ENCODE measurements around the gene CCDC192.

Gene CCDC192

DNA sequence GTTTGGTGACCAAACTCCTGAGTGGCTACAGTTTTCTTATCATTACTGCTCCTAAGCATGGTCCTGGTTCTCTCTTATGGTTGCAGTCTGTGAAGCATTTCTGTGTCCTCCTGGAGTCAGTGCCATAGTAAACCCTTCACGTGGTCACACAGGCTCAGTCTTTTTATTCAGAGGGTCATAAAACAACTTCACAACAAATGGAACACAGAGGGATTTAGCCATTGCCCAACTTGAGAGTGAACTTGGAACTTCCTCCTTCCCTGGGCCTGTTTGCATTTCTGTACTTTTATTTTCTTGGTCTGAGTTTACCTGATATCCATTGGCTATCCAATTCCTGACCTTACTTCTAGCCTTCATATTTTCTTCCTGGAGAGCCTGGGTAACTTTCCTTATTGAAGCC, 144.9 kb downstream of the CCDC192 start:
- DNase-seq: no peak

DNA sequence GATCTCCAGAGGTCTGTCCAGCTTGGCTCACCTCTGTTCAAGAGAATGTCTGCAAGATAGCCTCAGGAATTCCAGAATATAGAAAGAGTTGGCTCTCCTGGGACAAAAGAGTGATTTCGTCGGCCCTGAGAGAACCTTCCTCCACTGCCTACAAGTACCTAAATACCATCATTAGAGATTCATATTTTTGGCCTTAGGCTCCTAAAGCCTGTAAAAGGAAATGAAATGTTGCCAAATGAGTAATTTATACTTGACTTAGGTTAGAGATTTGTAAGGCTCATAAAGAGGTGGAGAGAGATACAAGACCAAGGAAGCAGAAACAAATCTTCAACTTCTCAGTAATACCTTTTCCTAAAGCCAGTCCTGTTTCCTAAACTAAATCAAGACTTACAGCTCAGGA, 146.2 kb downstream of the CCDC192 start:
- no peak for DNase-seq

DNA sequence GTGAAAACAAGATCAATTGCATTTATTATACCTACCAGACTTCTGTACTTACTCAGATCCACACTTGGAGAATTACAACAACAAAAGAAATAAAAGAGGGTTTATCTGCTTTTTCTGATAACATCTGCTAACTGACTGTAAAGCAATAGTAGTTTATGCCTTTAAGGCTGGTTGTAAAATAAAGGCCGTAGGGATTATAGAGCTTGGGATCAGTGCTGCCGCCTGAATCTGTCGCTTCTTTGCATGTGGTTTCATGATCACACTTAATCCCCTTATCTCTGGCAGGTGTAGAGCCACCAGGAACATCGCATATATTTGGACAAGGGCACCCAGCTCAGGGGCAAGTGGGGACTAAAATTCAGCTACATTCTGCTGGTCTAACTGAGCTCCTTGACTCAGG, 146.7 kb downstream of the CCDC192 start:
- DNase-seq: no peak

DNA sequence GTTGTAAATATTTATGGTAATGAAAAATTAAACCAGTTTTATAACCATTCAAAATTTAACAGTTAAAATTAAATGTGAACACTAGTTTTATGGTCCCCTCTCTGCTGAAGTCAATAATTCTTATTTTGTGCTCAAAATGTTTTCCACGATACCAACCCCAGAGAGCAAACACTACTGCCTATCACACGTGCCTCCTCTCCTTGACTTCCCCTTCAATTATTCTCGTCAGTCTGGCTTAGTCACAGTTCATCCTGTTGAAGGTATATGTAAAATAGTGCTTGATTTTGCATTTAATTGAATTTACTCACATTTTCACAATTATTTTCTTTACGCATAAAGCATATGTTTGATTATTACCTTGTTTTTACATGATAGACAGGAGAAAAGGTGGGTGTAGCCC, 148.8 kb downstream of the CCDC192 start:
- no peak for DNase-seq

DNA sequence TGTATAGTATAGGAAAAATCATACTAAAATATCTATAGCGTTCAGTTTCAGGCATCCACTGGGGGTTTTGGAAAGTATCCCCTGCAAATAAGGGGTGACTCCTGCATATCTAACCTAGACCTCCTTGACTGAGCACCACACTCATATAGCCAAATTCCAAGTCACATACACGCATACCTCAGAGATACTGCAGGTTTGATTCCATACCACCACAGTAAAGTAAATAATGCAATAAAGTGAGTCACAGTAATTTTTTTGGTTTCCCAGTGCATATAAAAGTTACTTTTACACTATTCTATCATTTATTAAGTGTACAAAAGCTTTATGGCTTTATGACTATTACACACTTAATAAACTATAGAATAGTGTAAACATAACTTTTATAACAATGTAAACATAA, 151.3 kb downstream of the CCDC192 start:
- no peak for DNase-seq

DNA sequence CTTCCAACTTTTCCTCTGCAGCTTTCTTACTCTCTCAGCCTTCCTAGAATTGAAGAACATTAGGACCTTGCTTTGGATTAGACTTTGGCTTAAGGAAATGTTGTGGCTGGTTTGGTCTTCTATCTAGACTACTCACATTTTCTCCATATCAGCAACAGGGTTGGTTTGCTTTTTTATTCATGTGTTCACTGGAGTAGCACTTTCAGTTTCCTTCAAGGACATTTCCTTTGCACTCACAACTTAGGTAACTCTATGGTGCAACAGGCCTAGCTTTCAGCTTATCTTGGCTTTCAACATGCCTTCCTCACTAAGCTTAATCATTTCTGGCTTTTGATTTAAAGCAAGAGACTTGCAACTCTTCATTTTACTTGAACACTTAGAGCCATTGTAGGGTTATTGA, 153.1 kb downstream of the CCDC192 start:
- DNase-seq: no peak

DNA sequence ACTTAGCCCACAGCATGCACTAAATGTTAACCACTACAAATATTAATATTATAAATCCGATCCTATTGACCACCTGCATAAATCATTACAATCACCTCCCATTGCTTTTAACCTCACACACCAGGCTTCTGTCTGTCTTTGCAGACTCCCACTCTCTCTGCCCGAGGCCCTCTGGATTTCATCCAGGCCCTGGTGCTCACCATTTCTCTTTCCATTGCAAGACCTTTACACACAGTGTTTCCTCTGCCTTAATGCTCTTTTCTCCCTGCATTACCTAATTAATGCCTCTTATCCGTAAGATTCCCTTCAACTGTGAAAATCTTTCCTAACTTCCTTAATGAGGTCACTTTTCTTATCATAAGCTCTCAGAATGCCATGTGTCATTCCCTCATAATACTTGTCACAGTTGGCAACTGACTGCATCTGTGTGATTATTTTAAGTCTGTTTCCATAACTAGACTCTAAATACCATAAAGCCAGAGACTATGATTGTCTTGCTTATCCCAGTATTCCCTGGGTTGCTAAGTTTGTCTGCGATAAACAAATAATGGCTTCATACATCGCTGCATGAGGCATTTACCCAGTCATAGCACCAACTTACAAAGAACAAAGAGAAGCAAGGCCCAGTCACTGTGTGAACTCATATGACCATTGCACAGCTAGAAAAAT, 155.1 kb downstream of the CCDC192 start:
- no peak for DNase-seq

DNA sequence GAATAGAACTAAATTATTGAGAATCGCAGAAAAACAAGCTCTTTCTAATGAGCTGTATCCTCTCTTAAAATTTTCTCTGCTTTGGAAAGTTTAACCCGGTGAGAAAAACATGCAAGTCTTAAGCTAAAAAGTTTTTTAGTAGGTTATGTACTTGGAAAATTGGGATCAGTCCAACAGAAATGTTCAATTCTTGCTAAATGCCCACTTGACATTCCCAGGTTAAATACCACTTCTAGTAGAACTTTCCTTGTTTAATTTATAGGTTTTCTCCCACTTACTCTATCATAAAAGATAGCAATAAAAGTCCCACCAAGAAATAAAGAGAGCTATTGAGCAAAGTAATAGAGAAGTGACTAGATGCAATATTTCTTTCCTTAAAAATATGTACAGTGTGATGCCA, 157.1 kb downstream of the CCDC192 start:
- no peak for DNase-seq

DNA sequence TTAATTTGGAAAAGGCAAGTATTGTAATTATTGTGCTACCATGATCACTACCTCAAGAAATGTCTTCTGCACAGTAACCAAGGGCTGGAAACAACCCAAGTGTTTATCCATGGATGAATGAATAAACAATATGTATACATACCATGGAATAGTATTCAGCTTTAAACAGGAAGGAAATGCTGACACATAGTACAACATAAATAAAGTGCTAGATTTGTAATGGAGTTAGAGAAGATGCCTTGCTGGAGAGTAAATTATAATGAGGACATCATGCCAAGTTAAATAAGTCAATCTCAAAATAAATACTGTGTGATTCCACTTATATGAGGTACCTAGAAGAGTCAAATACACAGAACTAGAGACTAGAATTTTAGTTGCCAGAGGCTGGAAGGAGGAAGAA, 160.0 kb downstream of the CCDC192 start:
- DNase-seq: no peak

DNA sequence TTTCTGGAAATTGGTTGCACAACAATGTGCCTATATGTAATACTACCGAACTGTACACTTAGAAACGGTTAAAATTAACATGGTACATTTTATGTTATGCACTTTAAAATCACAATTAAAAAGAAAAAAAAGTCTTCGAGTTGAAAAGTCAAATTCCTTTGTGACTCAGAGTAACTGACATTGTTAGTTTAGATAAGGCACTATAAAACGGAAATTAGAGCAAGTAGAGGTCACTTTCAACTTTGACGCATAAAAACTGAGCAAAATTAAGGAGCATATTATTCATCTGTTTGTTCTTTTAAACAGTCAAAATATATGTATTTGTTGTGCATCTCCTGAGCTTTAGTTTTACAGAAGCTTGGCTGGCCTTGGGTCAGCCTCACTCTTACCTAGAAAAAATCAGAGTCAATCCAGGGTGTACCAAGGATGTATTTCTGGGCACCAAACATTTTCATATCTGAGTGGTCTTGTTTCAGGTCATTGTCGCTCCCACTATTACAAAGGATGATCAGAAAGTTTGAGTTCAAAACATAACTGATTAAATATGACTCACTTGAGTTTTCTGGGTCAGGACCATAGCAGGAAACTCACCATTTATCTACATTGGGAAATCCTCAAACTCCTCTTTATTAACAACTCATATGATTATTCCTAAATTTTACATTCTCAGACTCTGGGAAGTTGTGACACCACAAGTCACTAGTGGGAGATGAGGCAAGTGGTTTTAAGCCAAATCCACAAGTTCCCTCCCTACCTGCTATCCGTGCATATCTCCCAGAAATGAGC, 160.6 kb downstream of the CCDC192 start:
- DNase-seq: no peak

DNA sequence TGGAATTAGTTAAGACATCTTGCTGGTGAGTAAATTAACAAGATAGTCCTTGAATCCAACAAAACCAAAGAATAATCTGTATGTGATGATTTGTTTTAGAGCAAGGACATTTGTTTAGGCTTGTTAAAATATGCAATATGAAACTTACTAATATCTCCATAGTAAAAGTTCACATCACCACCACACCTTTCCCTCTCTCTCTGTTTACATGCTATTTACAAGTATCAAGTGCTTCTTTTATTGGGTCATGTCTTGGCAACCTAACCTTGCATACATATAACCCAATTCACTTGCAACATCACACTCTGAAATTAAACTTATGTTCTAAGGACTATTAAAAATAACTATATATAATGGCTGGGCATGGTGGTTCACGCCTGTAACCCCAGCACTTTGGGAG, 161.3 kb downstream of the CCDC192 start:
- no peak for DNase-seq

DNA sequence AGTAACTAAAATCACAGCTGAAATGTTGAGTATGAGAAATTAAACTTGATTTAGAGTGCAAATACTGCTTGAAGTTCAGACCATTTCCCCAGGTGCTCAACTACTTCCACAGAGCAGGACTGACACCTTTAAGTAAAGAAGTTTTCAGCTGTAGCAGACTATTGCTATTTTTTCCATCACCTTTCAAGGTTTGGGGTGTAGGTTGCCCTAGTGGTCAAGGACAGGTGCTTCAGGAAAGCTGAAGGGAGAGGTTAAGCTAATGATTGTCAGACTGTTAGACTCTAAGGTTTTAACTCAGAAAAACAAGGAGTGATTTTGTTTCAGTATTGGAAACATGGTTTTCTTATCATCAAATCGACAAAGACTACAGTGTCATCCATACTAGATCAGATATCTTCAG, 162.1 kb downstream of the CCDC192 start:
- no peak for DNase-seq

DNA sequence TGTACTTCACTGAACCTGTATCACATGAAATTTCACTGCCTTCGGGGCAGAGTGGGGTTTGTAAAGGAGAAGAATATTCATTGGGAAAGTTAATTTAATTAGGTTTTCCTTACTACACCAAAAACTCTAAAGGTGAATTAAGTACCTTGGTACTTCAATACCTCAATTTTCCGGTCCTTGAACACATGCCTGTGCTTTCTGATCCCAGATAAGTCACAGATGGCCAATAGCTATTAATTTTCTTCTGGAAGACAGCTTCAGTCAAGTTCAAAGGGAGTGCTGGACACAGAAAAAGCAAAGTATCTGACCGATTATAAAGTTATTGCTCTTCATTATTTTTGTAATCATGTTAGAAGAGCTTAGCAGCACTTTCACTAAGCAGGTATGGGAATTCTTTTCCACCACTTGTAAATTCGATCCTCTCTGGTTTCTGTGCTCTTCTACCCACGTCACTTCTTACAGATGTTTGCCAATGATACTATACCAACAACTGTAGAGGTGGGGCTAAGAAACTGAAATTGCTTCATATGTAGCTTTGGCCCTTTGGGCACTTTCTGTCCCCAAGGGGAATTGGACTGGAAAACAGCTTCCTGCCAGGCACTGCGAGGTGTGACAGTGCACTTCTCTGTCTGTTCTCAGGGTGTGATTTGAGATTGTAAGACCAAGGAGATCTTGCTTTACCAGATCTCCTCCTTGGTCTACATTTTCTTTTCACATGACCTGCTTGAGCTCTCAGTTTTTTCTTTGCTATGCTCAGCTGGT, 164.0 kb downstream of the CCDC192 start:
- DNase-seq: no peak

DNA sequence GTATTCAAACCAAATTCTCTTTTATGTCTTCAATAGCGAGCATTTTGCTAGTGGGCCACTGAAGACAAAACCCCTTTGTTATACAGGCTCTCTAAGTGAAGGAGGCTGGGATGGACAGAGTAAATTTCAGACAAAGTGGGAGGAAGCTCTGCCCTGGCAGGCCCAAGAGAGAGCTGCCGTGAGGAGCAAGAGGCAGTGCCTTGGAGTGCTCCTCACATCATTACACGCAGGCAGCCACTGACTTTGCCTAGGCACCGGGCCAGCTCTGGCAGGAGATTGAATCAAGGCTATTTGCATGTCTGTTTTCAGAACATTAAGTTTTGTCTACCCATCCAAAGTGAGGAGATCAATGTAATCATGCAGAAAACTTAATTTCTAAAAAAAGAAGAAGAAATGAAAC, 167.7 kb downstream of the CCDC192 start:
- no peak for DNase-seq

DNA sequence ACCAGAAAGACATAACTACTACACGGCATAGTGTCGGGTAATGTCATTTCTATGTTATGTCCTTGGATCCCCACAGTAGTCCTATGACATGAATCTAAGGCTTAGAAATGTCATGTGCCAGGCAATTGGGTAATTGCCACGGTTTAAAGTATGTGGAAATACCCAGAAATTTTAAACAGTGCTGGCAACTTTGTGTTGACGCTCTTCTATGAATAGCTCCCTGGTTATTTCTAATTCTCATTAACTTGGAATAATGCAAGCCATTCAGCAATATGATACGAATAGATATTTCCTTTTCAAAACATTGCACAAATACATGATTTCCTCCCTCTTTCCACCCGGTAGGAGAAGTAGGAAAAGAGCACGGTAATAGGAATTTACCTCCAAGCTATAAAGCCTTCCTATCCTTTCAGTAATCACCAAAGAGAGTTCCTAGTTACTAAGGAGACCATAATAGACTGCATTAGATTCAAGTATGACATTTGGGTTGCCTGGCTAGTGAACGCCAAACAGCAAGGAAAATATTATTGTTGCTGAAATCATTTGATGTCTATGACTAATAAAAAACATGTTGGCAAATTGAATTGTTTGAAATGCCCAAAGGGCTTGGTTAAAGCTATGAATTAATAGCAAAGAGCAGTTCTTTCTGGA, 168.4 kb downstream of the CCDC192 start:
- no peak for DNase-seq

DNA sequence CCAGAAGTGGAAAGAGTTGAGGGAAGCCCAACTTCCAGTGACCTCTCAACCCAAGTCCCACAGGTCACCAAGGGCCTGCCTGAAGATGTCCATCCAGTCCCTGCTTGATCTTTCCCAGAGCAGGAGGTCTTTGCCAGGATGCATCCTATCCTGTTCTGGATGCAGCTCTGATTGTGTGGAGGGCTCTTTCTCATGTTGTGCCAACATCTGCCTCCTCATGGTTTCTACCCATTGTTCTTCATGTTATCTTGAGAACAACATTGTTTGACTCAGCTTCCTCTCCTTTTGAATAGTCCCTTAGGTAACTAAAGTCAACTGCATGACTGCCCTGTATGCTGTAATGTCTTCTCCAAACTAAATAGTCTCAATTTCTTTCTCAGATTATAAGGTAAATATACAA, 169.3 kb downstream of the CCDC192 start:
- DNase-seq: no peak

DNA sequence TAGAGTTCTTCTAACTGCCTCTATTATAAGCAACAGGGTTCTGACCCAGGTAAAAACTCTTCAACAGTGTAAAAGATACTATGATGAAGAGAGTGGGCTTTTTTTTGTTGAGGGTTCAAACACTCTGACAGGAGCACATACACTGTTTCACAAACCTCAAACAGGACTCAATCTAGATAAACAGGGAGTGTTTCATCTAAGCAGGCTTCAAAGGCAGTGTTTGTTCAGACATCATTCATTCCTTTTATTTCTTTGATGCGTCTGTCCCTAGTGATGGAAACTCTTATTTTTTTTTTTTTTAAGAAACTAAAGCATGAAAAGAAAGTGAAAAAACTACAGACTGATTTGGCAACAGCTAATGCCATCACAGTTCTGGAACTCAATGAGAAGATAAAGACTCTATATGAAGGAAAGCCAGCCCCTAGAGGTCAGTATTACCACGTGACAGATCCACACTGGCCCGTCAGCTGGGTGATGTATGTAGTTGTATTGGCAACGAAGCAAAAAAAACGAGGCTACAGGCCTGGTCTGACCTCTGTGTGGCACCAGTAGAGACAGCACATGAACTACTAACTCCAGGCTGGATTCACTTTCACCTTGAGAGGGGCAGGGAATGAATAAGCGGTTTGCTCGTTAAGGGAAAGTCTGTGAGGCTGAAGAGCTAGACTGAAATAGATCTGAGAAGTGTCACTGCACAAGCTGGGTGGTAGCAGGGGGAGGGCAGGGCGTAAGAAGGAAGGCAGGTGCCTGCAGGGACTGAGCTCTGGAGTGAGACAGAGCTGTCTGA, 172.2 kb downstream of the CCDC192 start:
- peak; percentile 2 for DNase-seq

DNA sequence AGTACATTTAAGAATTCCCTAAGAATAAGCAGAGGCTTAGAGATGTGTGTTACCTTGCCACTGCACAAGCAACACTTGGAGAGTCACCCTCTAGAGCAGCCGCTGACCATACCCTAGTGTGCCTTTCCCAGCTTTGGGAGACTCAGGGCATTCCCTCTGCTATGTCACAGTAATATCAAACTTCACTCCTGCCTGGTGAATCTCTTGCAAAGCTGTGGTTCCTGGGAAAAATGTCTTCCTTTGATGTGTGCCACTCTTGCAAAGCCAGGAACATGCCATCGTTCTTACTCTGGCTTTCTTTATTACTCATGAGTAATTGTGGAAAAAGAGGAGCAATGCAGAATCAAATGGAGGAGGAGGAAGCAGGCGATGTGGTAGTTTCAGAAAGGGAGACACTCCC, 173.2 kb downstream of the CCDC192 start:
- no peak for DNase-seq

DNA sequence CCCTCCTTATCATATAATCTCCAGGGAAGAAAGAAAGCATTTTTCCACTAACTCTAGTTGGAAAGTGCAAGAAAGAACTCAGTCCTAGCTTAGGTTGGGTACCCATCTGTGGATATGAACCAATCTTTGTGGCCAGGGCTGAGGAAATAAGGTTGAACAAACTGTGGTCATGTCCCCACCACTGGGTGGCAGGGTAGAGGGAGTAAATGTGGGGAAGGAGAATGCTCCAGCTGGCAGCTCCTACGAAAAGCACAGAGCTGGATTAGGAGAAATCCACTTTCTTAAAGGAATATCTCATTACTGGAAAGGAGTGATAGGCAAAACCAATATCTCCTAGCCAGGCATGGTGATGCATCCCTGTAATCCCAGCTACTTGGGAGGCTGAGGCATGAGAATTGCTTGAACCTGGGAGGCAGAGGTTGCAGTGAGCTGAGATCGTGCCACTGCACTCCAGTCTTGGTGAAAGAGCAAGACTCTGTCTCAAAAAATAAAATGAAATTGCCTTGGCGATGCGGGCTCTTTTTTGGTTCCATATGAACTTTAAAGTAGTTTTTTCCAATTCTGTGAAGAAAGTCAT, 175.1 kb downstream of the CCDC192 start:
- peak; percentile 44 for DNase-seq

DNA sequence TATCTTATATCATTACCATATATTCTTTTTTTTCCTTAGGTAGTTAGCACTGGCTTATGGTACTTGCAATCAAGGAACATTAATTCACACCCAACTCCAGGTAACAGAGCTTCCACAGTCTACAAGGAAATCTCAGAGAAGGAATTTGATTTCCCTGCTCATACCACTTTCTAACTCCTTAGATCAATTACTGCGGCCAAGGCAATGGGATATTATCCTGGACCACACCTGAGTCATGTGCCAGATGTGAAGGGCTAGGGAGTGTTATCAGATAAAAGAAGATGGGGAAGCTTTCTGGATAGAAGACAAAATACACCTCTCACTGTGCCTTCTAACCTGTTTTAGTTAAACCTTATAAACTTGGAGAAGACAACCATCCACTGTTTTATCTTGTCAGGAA, 181.2 kb downstream of the CCDC192 start:
- DNase-seq: no peak

DNA sequence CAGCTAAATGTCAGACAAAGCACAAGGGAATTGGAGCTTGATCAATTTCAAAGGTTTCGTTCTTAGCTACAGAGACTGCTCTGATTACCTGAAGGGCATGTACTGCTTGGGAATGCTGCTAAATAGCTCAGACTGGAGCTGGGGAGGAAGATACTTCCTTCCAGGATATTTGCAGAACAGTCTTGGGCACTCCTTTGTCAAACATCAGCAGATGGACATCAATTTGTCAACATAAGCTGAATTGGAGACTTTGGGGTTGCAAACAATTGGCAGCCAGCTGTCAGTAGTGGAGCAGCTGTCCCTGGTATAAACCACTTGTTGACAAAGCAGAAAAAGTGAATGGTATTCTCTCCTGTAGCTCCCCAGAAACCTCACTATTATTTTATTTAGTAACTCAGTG, 182.0 kb downstream of the CCDC192 start:
- peak; percentile 18 for DNase-seq

DNA sequence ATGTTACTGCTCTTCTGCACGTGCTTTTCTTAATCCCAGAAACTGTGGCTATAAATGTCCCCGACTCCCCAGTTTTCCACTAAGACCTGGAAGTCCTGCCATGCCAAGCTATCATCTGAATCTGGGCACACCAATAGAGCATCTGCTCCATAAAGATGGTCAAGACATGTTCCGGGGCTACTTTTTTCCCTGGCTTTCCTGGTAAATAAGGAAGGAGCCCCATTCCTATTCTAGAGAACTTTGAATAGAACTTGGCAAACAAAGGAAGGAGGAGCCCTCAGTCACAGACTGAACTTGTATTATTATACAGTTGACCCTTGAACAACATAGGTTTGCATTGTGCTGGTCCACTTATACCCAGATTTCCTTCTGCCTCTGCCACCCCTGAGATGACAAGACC, 182.9 kb downstream of the CCDC192 start:
- no peak for DNase-seq

Data from NCI-H1694 (cell line).